ENCODE data around the gene TPSG1. TPM values are rescaled to one million over a fixed set of nuclear protein-coding genes. Genes with fewer than 3 reads are reported as not detected.

TPSG1 gene
- total and polyA plus RNA-seq, 10 of the 15 experiments (the other 5 are each of a cell fraction or from before 2014, with no cell fraction given), result not detected

GRCh38 chr16:1176280-1176897 is 48.7 kb downstream of the TPSG1 start (continued):
- TF ChIP-seq, protein P1, sequence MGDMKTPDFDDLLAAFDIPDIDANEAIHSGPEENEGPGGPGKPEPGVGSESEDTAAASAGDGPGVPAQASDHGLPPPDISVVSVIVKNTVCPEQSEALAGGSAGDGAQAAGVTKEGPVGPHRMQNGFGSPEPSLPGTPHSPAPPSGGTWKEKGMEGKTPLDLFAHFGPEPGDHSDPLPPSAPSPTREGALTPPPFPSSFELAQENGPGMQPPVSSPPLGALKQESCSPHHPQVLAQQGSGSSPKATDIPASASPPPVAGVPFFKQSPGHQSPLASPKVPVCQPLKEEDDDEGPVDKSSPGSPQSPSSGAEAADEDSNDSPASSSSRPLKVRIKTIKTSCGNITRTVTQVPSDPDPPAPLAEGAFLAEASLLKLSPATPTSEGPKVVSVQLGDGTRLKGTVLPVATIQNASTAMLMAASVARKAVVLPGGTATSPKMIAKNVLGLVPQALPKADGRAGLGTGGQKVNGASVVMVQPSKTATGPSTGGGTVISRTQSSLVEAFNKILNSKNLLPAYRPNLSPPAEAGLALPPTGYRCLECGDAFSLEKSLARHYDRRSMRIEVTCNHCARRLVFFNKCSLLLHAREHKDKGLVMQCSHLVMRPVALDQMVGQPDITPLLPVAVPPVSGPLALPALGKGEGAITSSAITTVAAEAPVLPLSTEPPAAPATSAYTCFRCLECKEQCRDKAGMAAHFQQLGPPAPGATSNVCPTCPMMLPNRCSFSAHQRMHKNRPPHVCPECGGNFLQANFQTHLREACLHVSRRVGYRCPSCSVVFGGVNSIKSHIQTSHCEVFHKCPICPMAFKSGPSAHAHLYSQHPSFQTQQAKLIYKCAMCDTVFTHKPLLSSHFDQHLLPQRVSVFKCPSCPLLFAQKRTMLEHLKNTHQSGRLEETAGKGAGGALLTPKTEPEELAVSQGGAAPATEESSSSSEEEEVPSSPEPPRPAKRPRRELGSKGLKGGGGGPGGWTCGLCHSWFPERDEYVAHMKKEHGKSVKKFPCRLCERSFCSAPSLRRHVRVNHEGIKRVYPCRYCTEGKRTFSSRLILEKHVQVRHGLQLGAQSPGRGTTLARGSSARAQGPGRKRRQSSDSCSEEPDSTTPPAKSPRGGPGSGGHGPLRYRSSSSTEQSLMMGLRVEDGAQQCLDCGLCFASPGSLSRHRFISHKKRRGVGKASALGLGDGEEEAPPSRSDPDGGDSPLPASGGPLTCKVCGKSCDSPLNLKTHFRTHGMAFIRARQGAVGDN (IDR thresholded peaks at IDR 0.05), result no peak
- TF ChIP-seq SUPT20H (IDR thresholded peaks at IDR 0.05; ENCODE audit: borderline replicate concordance, control insufficient read depth, low read depth, low read length), result no peak
- TF ChIP-seq SIN3A (IDR thresholded peaks at IDR 0.05; ENCODE audit: low read depth, low read length), result no peak
- no peak for TF ChIP-seq NFYA (IDR thresholded peaks at IDR 0.05; ENCODE audit: borderline replicate concordance, low read depth, low read length)
- no peak for TF ChIP-seq FOXK2 (IDR thresholded peaks at IDR 0.05)
- TF ChIP-seq NR2C1 (IDR thresholded peaks at IDR 0.05), result no peak
- TF ChIP-seq RB1 (IDR thresholded peaks at IDR 0.05; ENCODE audit: borderline replicate concordance), result no peak
- no peak for TF ChIP-seq EZH2 (IDR thresholded peaks at IDR 0.05; ENCODE audit: borderline replicate concordance, control insufficient read depth, low read depth, low read length)
- TF ChIP-seq TBL1XR1 (IDR thresholded peaks at IDR 0.05; ENCODE audit: low read depth, low read length), result no peak
- TF ChIP-seq RBBP5 (conservative IDR thresholded peaks at IDR 0.05), result no peak
- TF ChIP-seq, protein P2, sequence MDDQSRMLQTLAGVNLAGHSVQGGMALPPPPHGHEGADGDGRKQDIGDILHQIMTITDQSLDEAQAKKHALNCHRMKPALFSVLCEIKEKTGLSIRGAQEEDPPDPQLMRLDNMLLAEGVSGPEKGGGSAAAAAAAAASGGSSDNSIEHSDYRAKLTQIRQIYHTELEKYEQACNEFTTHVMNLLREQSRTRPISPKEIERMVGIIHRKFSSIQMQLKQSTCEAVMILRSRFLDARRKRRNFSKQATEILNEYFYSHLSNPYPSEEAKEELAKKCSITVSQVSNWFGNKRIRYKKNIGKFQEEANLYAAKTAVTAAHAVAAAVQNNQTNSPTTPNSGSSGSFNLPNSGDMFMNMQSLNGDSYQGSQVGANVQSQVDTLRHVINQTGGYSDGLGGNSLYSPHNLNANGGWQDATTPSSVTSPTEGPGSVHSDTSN (IDR thresholded peaks at IDR 0.05; ENCODE audit: insufficient replicate concordance, low read depth, low read length), result no peak

Data from GM12878 (cell line).